ENCODE measurements around the gene ARFGAP2. TPM values are rescaled to one million over a fixed set of nuclear protein-coding genes. Genes with fewer than 3 reads are reported as not detected.

ARFGAP2 gene
- total RNA-seq, 1 donor from 2014 or later, result 110 TPM

- Mint-ChIP-seq H3K4me1 (peaks cover 11% of the 10 kb centered on the region), H3K9me3 (no peaks in the 10 kb centered on the region), H3K4me3 (no peak overlapping the region), H3K27ac (ENCODE audit: unreplicated experiment) (no peak overlapping the region), H3K36me3 (ENCODE audit: low read depth) (no peaks in the 10 kb centered on the region), H3K27me3 (ENCODE audit: low read depth) (no peaks in the 10 kb centered on the region)
- no peak for DNase-seq (ENCODE audit: low read depth, low spot score)
- no peak for TF ChIP-seq CTCF (conservative IDR thresholded peaks at IDR 0.05)
Measured at GRCh38 chr11:47154616-47155570, 21.8 kb downstream of the ARFGAP2 start.

- peak; percentile 86 for DNase-seq (ENCODE audit: low read depth, low spot score)
- peak; percentile 98 for TF ChIP-seq CTCF (conservative IDR thresholded peaks at IDR 0.05)
- H3K36me3 Mint-ChIP-seq (ENCODE audit: low read depth), result no peaks in the 10 kb centered on the region
- no peaks in the 10 kb centered on the region for H3K27me3 Mint-ChIP-seq (ENCODE audit: low read depth)
- H3K9me3 Mint-ChIP-seq, result no peaks in the 10 kb centered on the region
- H3K4me3 Mint-ChIP-seq, result peak overlapping the region; percentile 8
- H3K27ac Mint-ChIP-seq (ENCODE audit: unreplicated experiment), result no peak overlapping the region
- peaks cover 11% of the 10 kb centered on the region for H3K4me1 Mint-ChIP-seq
Measured at GRCh38 chr11:47152953-47153950, 23.4 kb downstream of the ARFGAP2 start.

- no peaks in the 10 kb centered on the region for H3K27me3 Mint-ChIP-seq (ENCODE audit: low read depth)
- no peak overlapping the region for H3K4me3 Mint-ChIP-seq
- H3K4me1 Mint-ChIP-seq, result peaks cover 11% of the 10 kb centered on the region
- no peak overlapping the region for H3K27ac Mint-ChIP-seq (ENCODE audit: unreplicated experiment)
- TF ChIP-seq CTCF (conservative IDR thresholded peaks at IDR 0.05), result no peak
- no peak for DNase-seq (ENCODE audit: low read depth, low spot score)
- H3K9me3 Mint-ChIP-seq, result no peaks in the 10 kb centered on the region
- H3K36me3 Mint-ChIP-seq (ENCODE audit: low read depth), result no peaks in the 10 kb centered on the region
Measured at GRCh38 chr11:47152126-47152952, 24.3 kb downstream of the ARFGAP2 start.

- Mint-ChIP-seq H3K4me3 (no peak overlapping the region), H3K27ac (ENCODE audit: unreplicated experiment) (no peak overlapping the region), H3K36me3 (ENCODE audit: low read depth) (no peaks in the 10 kb centered on the region)
Measured at GRCh38 chr11:47149782-47150181, 26.9 kb downstream of the ARFGAP2 start.

More at GRCh38 chr11:47149782-47150181, 26.9 kb downstream of the ARFGAP2 start:
- no peaks in the 10 kb centered on the region for H3K27me3 Mint-ChIP-seq (ENCODE audit: low read depth)
- no peak for TF ChIP-seq CTCF (conservative IDR thresholded peaks at IDR 0.05)
- no peaks in the 10 kb centered on the region for H3K9me3 Mint-ChIP-seq
- H3K4me1 Mint-ChIP-seq, result peaks cover 6% of the 10 kb centered on the region
- DNase-seq (ENCODE audit: low read depth, low spot score), result no peak
